K562 (cell line): ENCODE results near the gene EAF2. TPM values are rescaled to one million over a fixed set of nuclear protein-coding genes. Genes with fewer than 3 reads are reported as not detected.

Source experiments
- ATAC-seq: fragments of 200-7000 bp; cut with Tn5 transposase; 3 replicates; pipeline ENCODE4 v1.9.1; 2020; ENCODE audit warnings: moderate library complexity
- BruUV-seq: library from RNA; stranded (reverse); fragments of 400-500 nt; replicated peaks from 2 replicates; lab custom pipeline; 2021; lab: Mats Ljungman, UMichigan
- CTCF ChIA-PET: fragments of 300-600 bp; formaldehyde crosslinking; extraction: SDS; loops from one replicate; lab custom pipeline; 2021; ENCODE audit warnings: low intra/inter-chr PET ratio; lab: Yijun Ruan, JAX
- POLR2A ChIA-PET: fragments of 300-600, 350-650 bp; sonication (Branson Sonifier 250); formaldehyde crosslinking; extraction: SDS; loops from one replicate; lab custom pipeline; 2021; ENCODE audit warnings: antibody characterized with exemption, inconsistent platforms; lab: Yijun Ruan, JAX
- DNase-seq, 4 experiments: peaks; one replicate each; pipeline versions ENCODE4 v3.0.0 to v3.0.0-alpha.2; 2011 to 2018; ENCODE audit warnings: low spot score in 3 of 4, mixed read lengths in 3 of 4; ENCODE audit errors: extremely low read depth in 1 of 4
- FAIRE-seq: peaks from 2 replicates; lab custom pipeline; 2011; peaks lifted over from hg19 to GRCh38; lab: Jason Lieb, UNC
- H2AFZ ChIP-seq: 2 replicates; pipeline ENCODE4 v1.6.0; 2011; ENCODE audit warnings: low read depth, low read length, control low read depth, inconsistent platforms
- H3K27ac ChIP-seq: fragments of 200-600 bp; 3 replicates; pipeline ENCODE4 v1.8.0; 2011; ENCODE audit warnings: low read depth, mild to moderate bottlenecking, control low read depth, inconsistent platforms, low read length, moderate library complexity, mixed read lengths; ENCODE audit errors: extremely low read depth
- H3K27me3 ChIP-seq, 2 experiments: fragments of 300-600 bp in 1 of 2; 2 replicates in 1 of 2; 3 replicates in 1 of 2; pipeline versions ENCODE4 v1.6.0 to v1.8.0; 2011; ENCODE audit warnings: inconsistent platforms in 2 of 2, low read length in 2 of 2, mild to moderate bottlenecking in 1 of 2, mixed read lengths in 1 of 2, moderate library complexity in 1 of 2; ENCODE audit not compliant: control insufficient read depth in 2 of 2, insufficient read depth in 2 of 2
- H3K36me3 ChIP-seq: fragments of 300-600 bp; 3 replicates; pipeline ENCODE4 v1.8.0; 2011; ENCODE audit warnings: mild to moderate bottlenecking, low read length, inconsistent platforms; ENCODE audit not compliant: control insufficient read depth, insufficient read depth
- H3K4me1 ChIP-seq, 2 experiments: fragments of 200-600 bp in 1 of 2; replicated peaks in 1 of 2; 2 replicates in 1 of 2; 3 replicates in 1 of 2; pipeline versions ENCODE4 v1.5.1 to v1.8.0; 2011; ENCODE audit warnings: inconsistent platforms in 2 of 2, low read length in 2 of 2, mild to moderate bottlenecking in 1 of 2, mixed read lengths in 1 of 2, moderate library complexity in 1 of 2; ENCODE audit not compliant: control insufficient read depth in 2 of 2, insufficient read depth in 2 of 2
- H3K4me2 ChIP-seq: 2 replicates; pipeline ENCODE4 v1.6.1; 2011; ENCODE audit warnings: low read length, control low read depth, inconsistent platforms, mixed read lengths; ENCODE audit not compliant: insufficient read depth
- H3K4me3 ChIP-seq: fragments of 200-600 bp; sonication (generic), shearing (Covaris generic); 2 replicates; pipeline ENCODE4 v1.5.1; 2016; ENCODE audit warnings: control low read depth, inconsistent platforms
- H3K79me2 ChIP-seq: fragments of 200-600 bp; 3 replicates; pipeline ENCODE4 v1.8.0; 2011; ENCODE audit warnings: low read length, inconsistent platforms; ENCODE audit not compliant: control insufficient read depth, insufficient read depth
- H3K9ac ChIP-seq, 2 experiments: 2 replicates each; pipeline versions ENCODE4 v1.6.0 to v1.6.1; 2011; ENCODE audit warnings: low read depth in 2 of 2, low read length in 2 of 2, control low read depth in 1 of 2, inconsistent platforms in 1 of 2, mild to moderate bottlenecking in 1 of 2, mixed read lengths in 1 of 2; ENCODE audit not compliant: insufficient read depth in 1 of 2
- H3K9me1 ChIP-seq: one replicate; pipeline ENCODE4 v1.6.0; 2011; ENCODE audit warnings: inconsistent platforms, mild to moderate bottlenecking, low read length, moderate library complexity; ENCODE audit not compliant: control insufficient read depth, insufficient read depth
- H3K9me3 ChIP-seq: replicated peaks from 2 replicates; pipeline ENCODE4 v1.5.1; 2011; ENCODE audit warnings: low read depth, low read length, inconsistent platforms; ENCODE audit not compliant: control insufficient read depth, insufficient read depth
- H4K20me1 ChIP-seq: replicated peaks from 2 replicates; pipeline ENCODE4 v1.6.1; 2011; ENCODE audit warnings: low read length, inconsistent platforms, mixed read lengths; ENCODE audit not compliant: control insufficient read depth, insufficient read depth
- ARID1B ChIP-seq: fragments of 450-650 bp; IDR thresholded peaks from 2 replicates; pipeline ENCODE4 v1.6.1; 2016; ENCODE audit warnings: antibody characterized with exemption, mild to moderate bottlenecking, inconsistent platforms
- ATF4 ChIP-seq: fragments of 450-650 bp; formaldehyde crosslinking; IDR thresholded peaks from 2 replicates; pipeline ENCODE4 v1.4.0; 2022; ENCODE audit warnings: mild to moderate bottlenecking, moderate library complexity
- ATF7 ChIP-seq: fragments of 450-650 bp; IDR thresholded peaks from 2 replicates; pipeline ENCODE4 v1.7.1; 2014; ENCODE audit warnings: mild to moderate bottlenecking, moderate library complexity
- BMI1 ChIP-seq: fragments of 150-350 bp; IDR thresholded peaks from 2 replicates; pipeline ENCODE4 v1.6.1; 2014; ENCODE audit warnings: low read length
- CBFA2T2 ChIP-seq: fragments of 450-650 bp; conservative IDR thresholded peaks from 2 replicates; pipeline ENCODE4 v1.6.1; 2017; ENCODE audit warnings: mild to moderate bottlenecking
- CBFA2T3 ChIP-seq: fragments of 450-650 bp; IDR thresholded peaks from 2 replicates; pipeline ENCODE4 v1.6.1; 2017
- CCNT2 ChIP-seq: IDR thresholded peaks from 2 replicates; pipeline ENCODE4 v1.6.1; 2011; ENCODE audit warnings: borderline replicate concordance, low read depth, mild to moderate bottlenecking, moderate library complexity, mixed read lengths, low read length; ENCODE audit not compliant: insufficient read length; ENCODE audit errors: extremely low read depth
- CREM ChIP-seq: IDR thresholded peaks from 2 replicates; pipeline ENCODE4 v1.6.1; 2014; ENCODE audit warnings: antibody characterized with exemption, low read depth
- DPF2 ChIP-seq: fragments of 450-650 bp; IDR thresholded peaks from 2 replicates; pipeline ENCODE4 v1.6.1; 2016
- EP400 ChIP-seq: fragments of 450-650 bp; IDR thresholded peaks from 2 replicates; pipeline ENCODE4 v1.6.1; 2017; ENCODE audit warnings: antibody characterized with exemption, mild to moderate bottlenecking, moderate library complexity
- ESRRB ChIP-seq: fragments of 250-450 bp; sonication (Bioruptor Pico); IDR thresholded peaks from 2 replicates; pipeline ENCODE4 v1.5.0; 2020; ENCODE audit warnings: mild to moderate bottlenecking, moderate library complexity, borderline replicate concordance
- FOXK2 ChIP-seq, 2 experiments: fragments of 450-650 bp; IDR thresholded peaks in 1 of 2; conservative IDR thresholded peaks in 1 of 2; 2 replicates each; pipeline ENCODE4 v1.6.1; 2016; ENCODE audit warnings: low read depth in 2 of 2, mild to moderate bottlenecking in 1 of 2
- HSF4 ChIP-seq: fragments of 250-450 bp; sonication (Bioruptor Pico); IDR thresholded peaks from 2 replicates; pipeline ENCODE4 v2.1.2; 2022; ENCODE audit warnings: mild to moderate bottlenecking, moderate library complexity, borderline replicate concordance
- JUND ChIP-seq, 2 experiments: IDR thresholded peaks; 2 replicates in 1 of 2; 3 replicates in 1 of 2; pipeline ENCODE4 v1.6.1; 2011; ENCODE audit warnings: borderline replicate concordance in 2 of 2, low read depth in 2 of 2, low read length in 2 of 2, improper control_type of control experiment in 1 of 2, missing biosample characterization in 1 of 2, missing genetic modification characterization in 1 of 2, missing genetic modification reagents in 1 of 2
- MTA2 ChIP-seq: fragments of 450-650 bp; IDR thresholded peaks from 2 replicates; pipeline ENCODE4 v1.6.1; 2016; ENCODE audit warnings: low read depth
- NCOR1 ChIP-seq: fragments of 450-650 bp; IDR thresholded peaks from 2 replicates; pipeline ENCODE4 v1.6.1; 2016; ENCODE audit warnings: mild to moderate bottlenecking, moderate library complexity
- RCOR1 ChIP-seq, 2 experiments: IDR thresholded peaks; 2 replicates each; pipeline ENCODE4 v1.6.1; 2012; ENCODE audit warnings: low read depth in 2 of 2, low read length in 2 of 2, borderline replicate concordance in 1 of 2, improper control_type of control experiment in 1 of 2
- SOX6 ChIP-seq: fragments of 450-650 bp; IDR thresholded peaks from 2 replicates; pipeline ENCODE4 v1.6.1; 2014; ENCODE audit warnings: mild to moderate bottlenecking
- TAL1 ChIP-seq: fragments of 450-650 bp; IDR thresholded peaks from 2 replicates; pipeline ENCODE4 v1.6.1; 2016; ENCODE audit warnings: mild to moderate bottlenecking
- TEAD4 ChIP-seq, 2 experiments: sonication (generic) in 1 of 2; formaldehyde crosslinking in 1 of 2; IDR thresholded peaks; 2 replicates each; pipeline versions ENCODE4 v1.6.1 to v1.8.0; 2012 to 2022; ENCODE audit warnings: borderline replicate concordance in 1 of 2, inconsistent platforms in 1 of 2, low read length in 1 of 2, mild to moderate bottlenecking in 1 of 2, missing genetic modification reagents in 1 of 2
- U2AF1 ChIP-seq: fragments of 200-400 bp; formaldehyde crosslinking; optimal IDR thresholded peaks from 2 replicates; pipeline ENCODE3; 2017; ENCODE audit warnings: mild to moderate bottlenecking, low read depth, low read length, moderate library complexity
- WGBS: fragments of 100-300 bp; shearing (Covaris generic); methylation state at CpG from one replicate; pipeline ENCODE4 v1.1.6; 2016; ENCODE audit warnings: low coverage, mixed read lengths; ENCODE audit not compliant: insufficient coverage; ENCODE audit errors: missing lambda C conversion rate; 5-methylcytosine and 5-hydroxymethylcytosine counted together
- in situ Hi-C: fragments of 300-500 bp; cut with MboI; formaldehyde crosslinking; loops from 4 replicates; pipeline ENCODE4 v1.15.0; 2018; ENCODE audit warnings: inconsistent platforms, mixed read lengths
- intact Hi-C: fragments of 100-400 bp; cut with micrococcal nuclease; formaldehyde crosslinking; loops from 2 replicates; pipeline ENCODE4 v1.14.2; 2022
- polyA plus RNA-seq, 8 experiments: library from polyadenylated mRNA; depleted of rRNA in 4 of 8; stranded (reverse) in 5 of 8; unstranded in 3 of 8; fragments of >200 nt; fragmentation: Nextera tagmentation in 2 of 8; fragmentation: Illumina TruSeq in 1 of 8; extraction: Ambion mirVana in 2 of 8; extraction: Trizol in 1 of 8; gene quantifications; 2 replicates each; pipeline versions ENCODE4 v1.2.1 to v1.2.3, GENCODE V29; 2011 to 2014; ENCODE audit warnings: inconsistent platforms in 1 of 8, missing spikeins in 1 of 8
- total RNA-seq, 7 experiments: library from RNA; depleted of rRNA in 6 of 7; stranded (reverse); fragments of >200 nt in 6 of 7; fragmentation: Illumina TruSeq in 2 of 7; extraction: Trizol in 2 of 7; gene quantifications; 2 replicates each; pipeline versions ENCODE4 v1.2.1 to v1.2.3, GENCODE V29; 2011 to 2021; ENCODE audit warnings: low replicate concordance in 1 of 7
- TF ChIP-seq, protein P1 (sequence below): fragments of 250-450 bp; sonication (Bioruptor Pico); IDR thresholded peaks from 2 replicates; pipeline ENCODE4 v1.4.0; 2020; ENCODE audit warnings: borderline replicate concordance

Gene EAF2
- total and polyA plus RNA-seq, 9 of the 15 experiments (the other 6 are each of a cell fraction or from before 2014, with no cell fraction given): 3.8 to 17.3 (median 6.9) TPM

GRCh38 chr3:121924734-121925133 lies 89.7 kb downstream of the EAF2 start:
- Histone ChIP-seq H3K36me3 (no peaks in the 10 kb centered on the region), H2AFZ (no peak overlapping the region), H3K9ac (no peak overlapping the region), H3K4me3 (no peak overlapping the region), H3K9me1 (no peaks in the 10 kb centered on the region), H3K9me3 (no peaks in the 10 kb centered on the region), H3K4me2 (peak overlapping the region; percentile 29; the same call in 1 of the 2 replicates), H3K27me3 (peaks cover 0 to 7% of the 10 kb centered on the region in 2 experiments; a peak in 1 of 5 replicates), H4K20me1 (no peaks in the 10 kb centered on the region), H3K4me1 (peaks cover 0 to 13% of the 10 kb centered on the region in 2 experiments; a peak in 2 of 5 replicates), H3K79me2 (no peaks in the 10 kb centered on the region), H3K27ac (no peak overlapping the region)
- intact Hi-C loops: no loop called here
- DNase-seq (peak in 2 of 4 experiments; percentile 8 to 11), FAIRE-seq (no peak), ATAC-seq (no peak)
- WGBS: 0% methylated on average over 3 of the region's 3 CpGs
- ChIA-PET CTCF (no interaction called here), POLR2A (interaction anchor here (1.2 kb wide), 1 partner anchor 10 kb away, joined by 5 read pairs; no protein-coding TSS in a partner anchor)
- in situ Hi-C loops: no loop called here
- no TSS peak for BruUV-seq
- peak; percentile 57 for TF ChIP-seq NCOR1
- no peak for TF ChIP-seq U2AF1
- no peak for TF ChIP-seq ATF4 (CRISPR knock-in tag)
- 0 out of 2 replicates have a peak, but pooled peaks have one; percentile 24 for TF ChIP-seq DPF2
- peak; percentile 52; the same call in 1 of the 2 replicates for TF ChIP-seq CBFA2T2
- TF ChIP-seq CREM: no peak
- 0 out of 2 replicates have a peak, but pooled peaks have one; percentile 22 for TF ChIP-seq MTA2
- no peak for TF ChIP-seq JUND (IDR thresholded peaks at IDR 0.05; ENCODE audit: borderline replicate concordance, low read depth, low read length)
- TF ChIP-seq JUND (tag; IDR thresholded peaks at IDR 0.05; ENCODE audit: borderline replicate concordance, low read depth, low read length): 0 out of 3 replicates have a peak, but pooled peaks have one; percentile 11
- peak; percentile 26 for TF ChIP-seq CCNT2
- no peak for TF ChIP-seq EP400
- peak; percentile 74 for TF ChIP-seq CBFA2T3
- no peak for TF ChIP-seq BMI1
- TF ChIP-seq TEAD4 (IDR thresholded peaks at IDR 0.05; ENCODE audit: low read length): peak; percentile 72
- TF ChIP-seq TEAD4 (CRISPR knock-in tag; IDR thresholded peaks at IDR 0.05; ENCODE audit: borderline replicate concordance): no peak
- peak in 1 of 2 experiments; percentile 32; a peak in 1 of 4 replicates for TF ChIP-seq RCOR1 (IDR thresholded peaks at IDR 0.05; ENCODE audit: borderline replicate concordance in 1 of 2, low read depth in 2 of 2, low read length in 2 of 2)
- peak; percentile 74 for TF ChIP-seq ARID1B
- TF ChIP-seq ESRRB (CRISPR knock-in tag): no peak
- no peak for TF ChIP-seq ATF7
- no peak for TF ChIP-seq HSF4
- TF ChIP-seq SOX6: 0 out of 2 replicates have a peak, but pooled peaks have one; percentile 37
- TF ChIP-seq FOXK2 (conservative IDR thresholded peaks at IDR 0.05 in 1 of 2, IDR thresholded peaks at IDR 0.05 in 1 of 2; ENCODE audit: low read depth in 2 of 2): 0 out of 4 replicates have a peak, but pooled peaks of 1 of the 2 experiments have one; percentile 33
- TF ChIP-seq TAL1: peak; percentile 79
- TF ChIP-seq, protein P1, sequence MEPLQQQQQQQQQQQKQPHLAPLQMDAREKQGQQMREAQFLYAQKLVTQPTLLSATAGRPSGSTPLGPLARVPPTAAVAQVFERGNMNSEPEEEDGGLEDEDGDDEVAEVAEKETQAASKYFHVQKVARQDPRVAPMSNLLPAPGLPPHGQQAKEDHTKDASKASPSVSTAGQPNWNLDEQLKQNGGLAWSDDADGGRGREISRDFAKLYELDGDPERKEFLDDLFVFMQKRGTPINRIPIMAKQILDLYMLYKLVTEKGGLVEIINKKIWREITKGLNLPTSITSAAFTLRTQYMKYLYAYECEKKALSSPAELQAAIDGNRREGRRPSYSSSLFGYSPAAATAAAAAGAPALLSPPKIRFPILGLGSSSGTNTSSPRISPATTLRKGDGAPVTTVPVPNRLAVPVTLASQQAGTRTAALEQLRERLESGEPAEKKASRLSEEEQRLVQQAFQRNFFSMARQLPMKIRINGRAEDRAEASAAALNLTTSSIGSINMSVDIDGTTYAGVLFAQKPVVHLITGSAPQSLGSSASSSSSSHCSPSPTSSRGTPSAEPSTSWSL (CRISPR knock-in tag): no peak
